Erythroblast (primary cell): ENCODE data around the gene TOGARAM2.

ENCODE experiments used
- DNase-seq, 2 experiments: peaks; one replicate each; lab custom pipeline; 2025; lab: John Stamatoyannopoulos, UW
- GATA1 ChIP-seq: IDR thresholded peaks from 2 replicates; pipeline ENCODE4 v1.6.1; 2011; ENCODE audit warnings: low read depth, mild to moderate bottlenecking, control low read depth, low read length, moderate library complexity
- POLR2A ChIP-seq: IDR thresholded peaks from 2 replicates; pipeline ENCODE4 v1.6.1; 2011; ENCODE audit warnings: mild to moderate bottlenecking, low read length

TOGARAM2 gene

GRCh38 chr2:29065068-29065811, 84.1 kb downstream of the TOGARAM2 start:
- no peak for TF ChIP-seq POLR2A
- TF ChIP-seq GATA1: no peak
- no peak for DNase-seq

DNA sequence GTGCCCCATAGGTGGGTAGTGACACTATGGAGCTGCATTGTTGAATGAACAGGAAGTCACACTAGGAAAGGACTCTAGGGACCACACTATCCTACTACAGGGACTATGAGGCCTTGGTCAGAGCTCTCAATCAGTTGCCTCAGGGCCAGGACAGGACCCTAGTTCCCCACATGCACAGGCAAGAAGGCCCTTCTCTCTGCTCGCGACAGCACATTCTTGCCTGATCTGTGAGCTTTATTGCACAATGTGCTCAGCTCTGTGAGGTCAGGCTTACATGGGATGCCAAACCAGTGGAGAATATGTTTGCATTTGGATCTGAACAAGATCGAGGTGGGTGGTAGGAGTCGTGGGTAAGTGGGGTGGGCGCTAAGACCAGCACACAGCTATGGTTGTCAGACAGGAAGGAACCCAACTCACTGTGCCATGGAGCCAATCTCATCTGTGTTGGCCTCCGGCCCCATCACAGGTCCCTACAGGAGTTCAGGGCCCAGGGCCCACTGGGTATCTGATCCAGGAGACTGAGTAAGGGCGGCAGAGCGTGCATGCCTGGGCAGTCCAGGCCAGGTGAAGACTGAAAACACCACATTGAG, 85.3 kb downstream of the TOGARAM2 start:
- no peak for DNase-seq
- TF ChIP-seq GATA1 (no peak), POLR2A (no peak)

DNA sequence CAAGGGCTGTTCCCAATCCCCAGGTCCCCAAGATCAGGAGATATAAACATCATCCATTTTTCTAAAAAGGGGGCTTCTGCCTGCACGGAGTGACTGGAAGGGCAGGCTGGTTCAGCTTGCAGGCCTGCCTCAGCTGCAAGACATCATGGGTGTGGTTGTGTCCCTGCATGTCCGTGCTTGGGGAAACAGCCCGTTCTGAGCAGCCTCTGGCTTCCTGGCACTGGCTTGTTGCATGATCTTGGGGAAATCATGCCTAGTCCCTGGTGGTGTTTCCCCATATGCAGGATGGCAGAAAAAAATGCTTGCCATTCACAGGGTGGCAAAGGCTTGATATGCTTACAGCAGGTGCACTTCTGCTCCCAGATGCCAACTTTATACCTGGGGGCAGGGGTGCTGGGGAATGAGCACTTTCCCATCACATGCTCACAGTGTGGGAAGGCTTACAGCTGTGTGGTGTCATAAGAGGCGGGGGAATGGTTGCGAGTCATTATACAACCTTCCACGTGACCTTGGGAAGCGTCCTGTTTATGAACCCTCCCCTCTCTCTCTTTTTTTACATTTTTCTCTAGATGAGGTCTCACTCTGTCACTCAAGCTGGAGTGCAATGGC, 86.0 kb downstream of the TOGARAM2 start:
- DNase-seq: no peak
- TF ChIP-seq POLR2A: no peak
- no peak for TF ChIP-seq GATA1

- TF ChIP-seq POLR2A (no peak), GATA1 (no peak)
- no peak for DNase-seq
Observed at GRCh38 chr2:29068513-29068912, 87.4 kb downstream of the TOGARAM2 start.

- no peak for DNase-seq
- TF ChIP-seq GATA1 (no peak), POLR2A (no peak)
Observed at GRCh38 chr2:29070526-29070925, 89.4 kb downstream of the TOGARAM2 start.

GRCh38 chr2:29071032-29071975, 90.2 kb downstream of the TOGARAM2 start:
- TF ChIP-seq POLR2A (no peak), GATA1 (no peak)
- DNase-seq: no peak

GRCh38 chr2:29072251-29072650, 91.2 kb downstream of the TOGARAM2 start:
- no peak for TF ChIP-seq GATA1
- no peak for TF ChIP-seq POLR2A
- no peak for DNase-seq

DNA sequence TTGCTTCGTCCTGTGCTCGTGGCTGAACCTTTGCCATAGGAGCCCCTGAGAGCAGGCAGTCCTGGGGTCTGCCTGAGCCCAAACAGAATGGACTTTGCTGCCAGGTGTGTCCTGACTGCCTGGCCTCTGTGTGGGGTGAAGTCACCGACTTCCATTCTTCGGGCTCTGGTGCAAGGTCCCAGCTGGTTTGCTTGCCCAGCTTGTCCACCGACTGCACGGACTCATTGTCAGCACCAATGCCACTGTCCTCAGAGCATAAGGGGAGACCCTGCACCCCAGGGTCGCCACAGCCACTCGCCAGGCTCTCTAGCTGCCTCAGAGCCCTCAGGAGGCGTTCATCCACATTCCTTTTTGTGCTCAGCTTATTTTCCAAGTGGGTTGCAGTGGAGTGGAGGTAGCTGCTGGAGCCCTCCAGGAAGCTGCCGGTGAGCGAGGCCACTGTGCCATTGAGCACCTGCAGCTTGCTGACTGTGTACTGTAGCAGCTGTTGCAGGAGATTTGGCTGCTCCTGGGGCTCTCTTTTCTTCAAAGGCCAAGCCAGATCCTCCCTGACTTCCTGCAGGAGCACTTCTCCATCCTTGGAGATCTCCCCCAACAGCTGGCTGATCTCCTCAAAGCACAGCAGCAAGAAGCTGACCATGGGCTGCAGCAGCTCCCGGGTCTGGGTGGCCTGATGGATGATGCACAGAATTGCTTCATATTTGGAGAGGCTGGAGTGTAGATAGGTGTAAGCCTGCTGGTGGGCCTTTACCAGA, 92.0 kb downstream of the TOGARAM2 start:
- no peak for TF ChIP-seq GATA1
- TF ChIP-seq POLR2A: no peak
- DNase-seq: no peak

GRCh38 chr2:29073933-29074332, 92.8 kb downstream of the TOGARAM2 start:
- DNase-seq: no peak
- TF ChIP-seq GATA1 (no peak), POLR2A (no peak)

DNA sequence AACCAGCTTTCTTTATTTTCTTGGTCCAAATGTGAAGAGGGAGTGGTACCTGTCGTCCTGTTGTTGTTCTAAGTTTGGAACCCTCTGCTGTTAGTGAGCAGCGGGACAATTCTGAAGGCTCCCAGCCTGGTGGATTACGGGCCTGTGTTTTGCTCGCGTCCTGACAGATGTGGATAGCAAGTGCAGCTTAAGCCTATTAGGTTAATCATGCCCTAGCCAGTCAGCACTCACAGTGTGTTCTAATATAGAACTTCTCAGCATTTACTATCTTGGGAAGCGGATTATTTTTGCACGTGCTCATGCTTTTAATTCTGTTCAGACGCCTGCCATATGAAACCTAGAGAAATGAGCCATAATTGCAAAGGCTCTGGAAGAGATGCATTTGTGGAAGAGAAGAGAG, 93.3 kb downstream of the TOGARAM2 start, which contains the start of gene PCARE:
TSS of gene PCARE (minus strand) at position 113 of the 400 bp plus-strand sequence. CDS start 262 bp downstream, outside the sequence.
- TF ChIP-seq POLR2A (no peak), GATA1 (no peak)
- no peak for DNase-seq

GRCh38 chr2:29075894-29076705, 95.0 kb downstream of the TOGARAM2 start:
- DNase-seq: no peak
- no peak for TF ChIP-seq POLR2A
- no peak for TF ChIP-seq GATA1

DNA sequence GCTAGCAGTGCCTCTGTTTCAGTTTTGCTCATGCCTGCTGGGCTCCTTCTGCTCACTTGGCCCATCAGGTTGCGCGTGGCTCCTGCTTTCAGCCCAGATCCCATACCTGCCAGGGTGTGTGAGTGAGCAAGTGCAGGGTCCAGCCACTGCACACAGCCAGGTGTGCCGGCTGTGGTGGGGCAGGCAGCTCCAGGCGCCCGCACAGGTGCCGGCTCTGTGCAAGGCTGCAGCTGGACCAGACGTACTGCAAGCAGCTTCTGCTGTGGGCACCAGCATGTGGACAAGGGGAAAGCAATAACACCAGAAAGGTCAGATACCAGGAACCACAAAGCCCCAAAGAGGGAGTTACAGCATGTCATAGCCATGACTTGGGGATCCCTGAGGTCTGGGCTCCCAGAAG, 98.8 kb downstream of the TOGARAM2 start:
- DNase-seq: no peak
- no peak for TF ChIP-seq GATA1
- no peak for TF ChIP-seq POLR2A
